Measurements from ENCODE around the gene ADORA1.

Gene ADORA1

DNA sequence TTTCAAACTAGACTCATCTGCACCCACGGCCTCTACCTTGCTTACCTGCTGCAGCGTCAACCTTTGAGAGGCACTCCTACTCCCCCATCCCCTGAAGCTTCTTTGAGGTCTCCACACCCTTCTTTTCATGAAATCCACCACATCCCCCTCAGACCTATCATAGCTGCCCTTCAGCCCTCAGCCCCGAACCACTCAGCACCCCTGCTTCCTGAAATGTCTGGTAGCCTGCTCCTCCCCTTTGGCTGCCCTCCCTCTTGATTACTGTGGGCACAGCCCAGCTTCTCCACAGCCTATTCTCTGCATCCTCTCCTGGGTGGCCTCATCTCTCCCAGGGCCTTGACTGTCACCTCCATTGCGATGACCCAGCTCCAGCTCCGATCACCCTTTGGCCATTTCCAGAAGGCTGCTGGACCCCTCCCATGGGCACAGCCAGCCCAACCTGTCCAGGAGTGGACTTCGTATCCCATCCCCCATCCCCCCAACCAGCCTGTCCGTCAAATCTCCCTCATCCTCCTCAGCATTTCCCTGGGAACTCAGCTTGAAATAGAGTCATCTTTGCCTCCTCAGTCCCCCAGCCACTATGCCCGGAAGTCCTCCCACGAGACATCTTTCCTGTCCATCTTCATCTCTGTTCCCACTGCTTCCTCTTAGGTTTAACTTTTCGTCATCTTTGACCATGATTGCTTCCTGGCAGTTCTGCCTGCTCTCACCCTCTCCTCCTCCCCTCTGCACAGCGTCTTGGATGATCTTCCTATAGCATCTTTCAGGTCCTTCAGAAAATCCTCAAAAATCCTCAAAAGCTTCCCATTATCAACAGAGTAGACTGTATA, 6.1 kb upstream of the ADORA1 start:
- DNase-seq (ENCODE audit: low read depth in 2 of 2): no peak

DNA sequence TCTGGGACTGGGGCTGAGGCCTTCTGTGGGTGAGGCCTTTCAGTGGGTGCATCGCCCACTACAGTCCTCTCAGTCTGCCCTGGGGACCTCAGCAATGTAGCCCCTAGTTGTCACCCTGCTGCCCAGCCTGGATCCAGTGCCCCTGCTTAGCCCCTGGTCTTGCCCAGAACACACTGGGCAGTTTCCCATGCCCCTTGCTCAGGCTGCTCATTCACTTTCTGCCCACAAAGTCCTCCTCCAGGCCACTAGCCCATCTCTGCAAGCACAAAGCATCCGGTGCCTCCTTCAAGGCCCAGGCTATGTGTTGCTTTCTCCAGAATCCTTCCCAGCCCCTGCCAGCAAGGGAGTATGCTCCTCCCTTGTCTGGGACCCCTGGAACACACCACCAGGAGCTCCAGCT, 5.4 kb upstream of the ADORA1 start:
- DNase-seq (ENCODE audit: low read depth in 2 of 2): no peak

DNA sequence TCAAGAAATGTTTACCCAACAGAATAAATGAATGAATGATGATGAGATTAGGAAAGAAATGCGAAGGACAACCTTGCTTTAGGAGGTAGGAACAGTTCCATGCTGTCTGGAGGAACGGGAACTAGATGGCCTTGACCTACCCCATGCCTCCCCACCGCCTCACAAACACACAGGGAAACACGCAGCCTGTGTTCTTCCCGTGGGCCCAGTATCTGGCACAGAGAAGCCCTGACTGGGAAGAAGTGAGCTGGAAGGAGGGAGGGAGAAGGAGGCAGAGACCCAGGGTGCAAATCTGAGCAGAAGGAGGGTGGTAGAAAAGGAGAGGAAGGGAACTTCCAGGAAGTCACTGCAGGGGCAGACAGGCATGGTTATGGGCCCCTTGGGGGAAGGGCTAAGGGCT, 3.5 kb upstream of the ADORA1 start:
- no peak for DNase-seq (ENCODE audit: low read depth in 2 of 2)

DNA sequence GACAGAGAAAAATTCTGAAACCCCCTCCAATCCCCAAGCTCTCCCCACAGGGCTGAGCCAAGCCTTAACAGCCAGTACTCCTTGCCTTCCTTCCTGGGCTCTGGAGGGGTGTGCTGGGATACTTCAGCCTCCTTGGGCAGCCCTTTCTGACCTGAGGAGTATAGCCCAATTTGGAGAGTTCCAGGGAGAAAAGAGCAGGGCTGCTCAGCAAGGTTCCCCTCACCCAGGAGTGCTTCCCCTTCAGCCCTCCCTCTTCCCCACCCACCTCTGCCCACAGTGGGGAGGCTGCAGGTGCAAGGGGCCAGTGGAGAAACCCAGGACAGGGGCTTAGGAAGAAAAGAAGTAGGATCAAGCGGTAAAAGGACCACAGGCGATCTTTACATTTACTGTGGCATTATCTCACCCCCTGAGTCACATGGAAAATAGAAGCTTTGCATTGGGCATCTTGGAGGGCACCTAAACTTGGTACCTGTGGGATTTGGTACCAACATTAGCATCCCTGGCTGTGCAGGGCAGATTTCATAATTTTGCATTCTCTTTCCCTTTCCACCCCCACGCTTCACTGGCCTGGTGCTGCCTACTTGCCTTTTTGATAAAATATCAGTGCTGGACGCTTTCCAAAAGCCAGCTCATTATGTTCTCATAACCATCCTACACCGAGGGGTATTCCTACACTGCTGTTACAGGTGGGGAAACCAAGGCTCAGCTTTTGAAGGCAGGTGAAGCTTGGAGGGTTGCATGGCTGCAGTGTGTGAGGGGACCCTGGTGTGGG, 2.8 kb upstream of the ADORA1 start:
- no peak for DNase-seq (ENCODE audit: low read depth in 2 of 2)

DNA sequence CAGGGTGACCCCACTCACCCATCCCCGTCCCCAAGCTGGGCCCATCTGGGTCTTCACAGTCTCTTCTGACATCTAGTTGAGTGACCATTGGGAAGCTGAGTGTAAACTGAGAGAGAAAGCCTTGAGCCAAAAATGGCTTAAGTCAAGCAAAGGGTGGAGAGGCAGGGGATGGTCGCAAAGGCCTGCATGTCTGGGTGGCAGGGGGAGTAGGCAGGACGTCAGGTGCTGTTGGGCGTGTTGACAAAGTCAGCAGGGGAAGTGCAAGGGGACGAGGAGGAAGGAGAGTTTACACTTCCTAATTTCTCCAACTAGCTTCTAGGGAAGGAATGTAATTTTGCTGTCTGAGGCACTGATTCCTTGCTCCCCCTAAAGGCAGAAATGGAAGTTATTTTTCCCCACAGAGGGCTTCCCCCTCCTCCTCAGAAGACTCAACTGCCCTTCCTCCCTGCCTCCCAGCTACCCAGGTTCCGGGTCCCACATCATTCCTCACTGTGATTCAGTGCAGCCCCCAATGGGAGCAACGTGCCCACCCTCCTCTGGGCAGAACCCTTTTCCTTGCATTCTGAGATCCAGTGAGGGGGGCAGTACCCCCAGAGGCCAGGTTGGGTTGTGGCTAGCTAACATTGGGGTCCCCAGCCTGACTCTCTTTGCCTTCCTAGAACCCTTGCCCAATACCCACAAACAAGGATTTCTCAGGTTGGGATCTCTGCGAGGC, 1.2 kb upstream of the ADORA1 start:
- DNase-seq (ENCODE audit: low read depth in 2 of 2): no peak

DNA sequence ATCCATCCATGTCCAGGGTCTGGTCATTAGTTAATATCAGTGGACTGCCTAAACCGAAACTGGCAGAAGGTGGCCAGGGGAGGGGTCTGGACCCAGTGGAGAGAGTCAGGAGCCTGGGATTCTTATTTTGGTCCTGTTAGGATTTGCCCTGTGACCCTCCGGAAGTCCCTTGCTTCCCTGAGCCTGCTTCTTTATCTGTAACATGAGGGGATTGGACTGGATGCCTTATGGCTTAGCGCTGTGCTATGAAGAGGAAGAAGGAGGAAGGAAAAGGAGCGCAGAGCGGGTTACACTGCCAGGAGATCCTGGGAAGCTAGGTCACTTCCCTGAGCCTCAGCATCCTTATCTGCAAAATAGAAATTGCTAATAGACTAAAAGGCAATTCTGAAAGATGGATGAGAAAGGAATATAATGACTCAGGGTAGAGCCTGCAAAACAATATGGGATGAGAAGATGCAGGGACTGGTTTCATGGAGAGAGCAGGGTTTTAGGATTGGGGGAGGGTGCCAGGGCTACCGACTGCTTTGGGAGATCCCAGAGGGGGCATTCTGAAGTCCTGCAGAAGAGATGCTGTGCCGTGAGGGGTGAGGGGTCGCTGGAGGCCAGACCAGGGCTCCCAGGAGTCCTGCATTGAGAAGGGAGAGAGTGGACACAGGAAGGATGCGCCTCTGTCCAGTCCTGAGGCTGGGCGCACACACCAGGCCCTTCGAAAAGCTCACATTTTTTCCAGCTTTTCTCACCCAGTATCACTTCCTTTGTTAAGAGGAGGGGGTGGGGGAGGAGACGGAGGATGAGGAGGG, 460 bp upstream of the ADORA1 start:
- no peak for DNase-seq (ENCODE audit: low read depth in 2 of 2)

DNA sequence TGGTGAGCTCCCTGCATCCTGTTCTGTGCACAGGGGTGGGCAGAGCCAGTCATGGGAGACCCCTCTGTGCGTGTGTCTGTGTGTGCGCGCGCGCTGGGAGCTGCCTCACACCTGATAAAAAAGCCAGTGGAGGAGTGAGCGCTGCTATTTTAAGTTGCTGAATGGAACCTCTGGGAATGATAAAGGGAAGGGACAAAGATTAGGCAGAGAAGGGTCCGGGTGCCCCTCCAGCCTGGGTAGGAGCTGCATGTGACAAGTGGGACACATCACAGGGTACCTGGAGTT, 847 bp downstream of the ADORA1 start:
- no peak for DNase-seq (ENCODE audit: low read depth in 2 of 2)

DNA sequence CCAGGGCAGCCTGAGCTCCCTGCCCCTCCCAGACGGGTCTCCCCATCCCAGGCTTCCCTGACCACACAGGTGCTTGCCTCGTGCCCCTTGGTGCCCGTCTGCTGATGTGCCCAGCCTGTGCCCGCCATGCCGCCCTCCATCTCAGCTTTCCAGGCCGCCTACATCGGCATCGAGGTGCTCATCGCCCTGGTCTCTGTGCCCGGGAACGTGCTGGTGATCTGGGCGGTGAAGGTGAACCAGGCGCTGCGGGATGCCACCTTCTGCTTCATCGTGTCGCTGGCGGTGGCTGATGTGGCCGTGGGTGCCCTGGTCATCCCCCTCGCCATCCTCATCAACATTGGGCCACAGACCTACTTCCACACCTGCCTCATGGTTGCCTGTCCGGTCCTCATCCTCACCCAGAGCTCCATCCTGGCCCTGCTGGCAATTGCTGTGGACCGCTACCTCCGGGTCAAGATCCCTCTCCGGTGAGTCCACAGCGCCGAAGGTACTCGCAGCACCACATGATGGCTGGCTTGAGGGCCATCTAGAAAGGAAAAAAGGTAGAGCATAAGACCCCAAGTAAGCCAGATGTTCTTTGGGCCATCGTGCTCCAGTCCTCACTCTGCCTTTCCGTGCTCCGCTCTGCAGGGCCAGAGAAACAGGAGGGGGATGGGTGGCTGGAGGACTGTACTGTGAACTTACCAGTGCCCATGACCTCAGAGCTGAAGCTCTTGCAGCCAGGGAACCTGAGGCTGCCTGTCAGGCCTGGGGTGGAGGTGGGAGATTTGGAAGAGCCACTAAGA, 1.4 kb downstream of the ADORA1 start:
- no peak for DNase-seq (ENCODE audit: low read depth in 2 of 2)

DNA sequence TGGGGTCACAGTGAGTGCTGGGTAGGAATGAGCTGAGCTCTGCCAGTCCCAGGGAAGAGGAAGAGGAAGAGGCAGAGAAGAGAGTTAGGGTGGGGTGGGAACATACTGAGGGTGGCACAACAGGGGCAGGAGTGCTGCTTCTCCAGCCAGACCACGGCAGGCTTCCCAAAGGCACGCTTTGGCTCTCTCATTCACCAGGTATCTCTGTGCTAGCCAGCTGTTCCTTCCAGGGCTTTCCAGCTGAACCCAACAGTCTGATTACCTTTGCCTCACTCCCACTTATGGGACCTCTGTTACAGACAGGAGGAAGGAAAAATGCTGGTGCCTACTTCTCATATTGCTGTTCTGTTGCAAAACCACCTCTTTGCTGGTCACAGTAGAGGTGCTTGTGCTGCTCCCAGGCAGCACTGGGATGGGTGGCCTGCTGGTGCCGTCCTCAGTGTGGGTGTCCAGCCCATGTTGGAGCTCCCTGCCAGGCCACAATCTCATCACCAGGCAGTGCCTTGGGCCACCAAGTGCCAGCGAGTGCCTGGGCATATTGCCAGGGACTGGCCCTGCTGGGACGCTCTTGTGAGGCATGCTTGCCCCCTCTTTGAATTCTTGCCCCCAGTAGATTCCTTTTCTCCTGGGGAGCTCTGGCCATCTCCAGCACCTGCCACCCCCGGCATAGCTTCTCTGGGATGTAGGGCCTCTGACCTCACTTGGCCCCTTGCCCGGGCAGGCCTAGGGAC, 2.1 kb downstream of the ADORA1 start:
- DNase-seq (ENCODE audit: low read depth in 2 of 2): no peak

DNA sequence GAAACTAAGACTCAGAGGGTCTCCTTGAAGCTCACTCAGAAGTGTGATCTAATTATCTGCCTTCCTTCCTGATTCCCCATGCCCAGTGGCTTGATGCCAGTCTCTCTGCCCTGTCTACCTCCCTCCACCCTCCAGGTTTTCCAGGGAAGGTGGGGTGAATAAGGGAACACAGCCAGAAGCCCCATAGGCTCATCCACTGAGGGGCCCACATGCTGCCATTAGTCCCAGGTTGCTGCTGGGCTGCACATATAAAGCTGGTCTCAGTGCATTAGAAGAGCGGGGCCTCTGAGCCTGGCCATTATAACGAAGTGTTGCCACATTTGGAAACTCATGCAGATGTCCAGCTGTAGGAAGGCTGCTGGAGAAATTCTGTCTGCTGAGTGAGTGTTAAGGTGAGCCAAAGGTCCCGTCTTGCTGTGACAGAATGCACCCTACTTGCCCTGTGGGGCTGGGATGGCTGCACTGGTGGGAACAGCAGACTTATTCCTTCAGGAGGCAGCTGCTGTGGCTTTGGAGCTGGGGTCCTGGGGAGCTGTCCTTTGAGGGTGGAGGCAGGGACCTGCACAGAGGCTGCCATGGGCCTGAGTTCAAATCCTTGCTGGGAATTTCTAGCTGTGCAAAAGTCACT, 2.9 kb downstream of the ADORA1 start:
- DNase-seq (ENCODE audit: low read depth in 2 of 2): no peak

DNA sequence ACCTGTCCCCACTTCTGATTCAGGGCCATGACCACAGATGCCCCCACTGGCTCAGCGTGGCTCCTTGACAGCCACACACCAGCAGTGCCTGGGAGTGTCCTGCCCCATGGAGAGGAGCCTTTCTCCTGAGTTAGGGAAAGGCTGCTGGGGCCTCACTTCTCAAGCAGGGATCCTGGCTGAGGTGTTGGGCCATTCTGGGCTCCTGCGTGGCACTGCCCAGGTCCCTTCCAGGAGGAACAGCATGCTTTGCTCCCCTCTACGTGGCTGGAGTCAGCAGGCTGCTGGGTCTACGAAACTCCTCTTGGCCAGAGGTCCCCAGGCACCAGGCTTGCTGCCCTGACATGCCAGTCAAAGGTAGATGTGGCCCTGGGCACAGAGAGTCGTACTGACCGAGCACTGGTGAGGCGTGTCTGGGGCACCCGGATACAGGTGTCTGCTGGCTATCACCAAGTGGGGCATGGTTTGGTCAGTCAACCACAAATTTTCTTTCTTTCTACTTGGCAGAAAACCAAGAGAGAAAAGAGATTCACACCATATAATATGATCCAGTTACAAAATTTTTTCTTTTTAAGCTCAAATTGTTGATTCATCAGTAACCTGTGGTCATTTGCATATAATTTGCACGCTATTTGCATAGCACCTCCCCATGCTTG, 4.1 kb downstream of the ADORA1 start:
- DNase-seq (ENCODE audit: low read depth in 2 of 2): no peak

DNA sequence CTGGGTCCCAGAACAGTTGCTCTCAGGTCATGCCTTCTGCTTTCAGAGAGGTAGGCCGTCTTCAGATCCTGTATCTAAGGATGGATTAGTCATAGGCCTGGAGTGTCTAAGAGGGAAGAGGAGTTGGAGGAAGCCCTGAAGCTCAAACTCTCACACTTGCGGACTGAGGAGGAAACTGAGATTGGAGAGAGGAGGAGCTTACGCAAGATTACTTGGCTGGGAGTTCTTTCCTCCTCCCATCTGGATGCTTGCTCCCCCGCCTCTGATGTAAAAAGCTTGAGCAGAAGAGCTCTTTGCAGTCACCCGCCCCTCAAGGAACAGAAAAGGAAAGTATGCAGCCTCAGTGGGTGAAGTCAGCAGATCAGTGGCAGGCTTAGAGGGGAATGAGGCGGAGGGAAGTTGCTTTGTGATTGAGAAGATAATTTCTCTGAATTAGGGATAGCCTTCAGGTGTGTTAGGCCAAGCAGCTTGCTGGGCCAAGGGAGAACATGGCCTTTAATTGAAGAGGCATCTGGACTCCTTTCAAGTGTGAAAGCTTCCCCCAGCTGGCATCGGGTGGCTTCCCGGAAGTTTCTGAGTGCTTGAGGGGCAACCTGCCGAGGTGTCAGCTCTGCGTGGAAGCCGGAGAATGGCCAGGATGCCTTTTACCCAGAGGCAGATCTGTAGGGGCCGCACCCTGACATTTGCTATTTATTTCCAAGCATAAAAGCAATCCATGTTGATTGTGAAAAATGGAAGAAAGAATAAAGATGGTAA, 6.6 kb downstream of the ADORA1 start:
- no peak for DNase-seq (ENCODE audit: low read depth in 2 of 2)

DNA sequence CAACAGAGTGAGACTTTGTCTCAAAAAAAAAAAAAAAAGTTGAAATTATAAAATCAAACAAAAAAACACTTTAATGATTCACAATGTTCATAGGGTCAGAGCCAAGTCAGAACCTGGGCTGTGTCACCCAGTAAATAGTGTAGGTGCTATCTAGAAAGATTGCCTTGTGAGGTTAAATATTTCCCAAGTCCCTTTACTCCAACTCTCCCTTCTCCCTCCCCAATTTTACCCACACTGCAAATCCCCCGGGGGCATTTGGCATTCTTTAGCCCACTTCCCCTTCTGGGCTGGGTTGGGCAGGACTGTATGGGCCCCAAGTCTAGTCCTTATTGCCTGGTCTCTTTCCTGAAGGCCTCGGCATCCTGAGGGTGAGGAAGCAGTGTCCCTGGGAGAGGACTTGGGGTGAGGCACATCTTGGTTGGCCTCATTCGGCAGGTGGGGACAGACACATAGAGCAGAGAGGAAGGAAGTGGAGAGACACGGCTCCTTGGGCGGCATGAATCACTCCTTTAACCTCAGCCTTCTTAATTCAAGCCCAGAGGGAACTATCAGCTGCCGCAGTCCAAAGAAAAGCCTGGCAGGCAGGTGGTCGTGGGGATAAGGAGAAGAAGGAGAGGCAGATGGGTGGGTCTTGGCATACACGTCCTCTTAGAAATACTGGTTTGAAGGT, 8.2 kb downstream of the ADORA1 start:
- DNase-seq (ENCODE audit: low read depth in 2 of 2): no peak

DNA sequence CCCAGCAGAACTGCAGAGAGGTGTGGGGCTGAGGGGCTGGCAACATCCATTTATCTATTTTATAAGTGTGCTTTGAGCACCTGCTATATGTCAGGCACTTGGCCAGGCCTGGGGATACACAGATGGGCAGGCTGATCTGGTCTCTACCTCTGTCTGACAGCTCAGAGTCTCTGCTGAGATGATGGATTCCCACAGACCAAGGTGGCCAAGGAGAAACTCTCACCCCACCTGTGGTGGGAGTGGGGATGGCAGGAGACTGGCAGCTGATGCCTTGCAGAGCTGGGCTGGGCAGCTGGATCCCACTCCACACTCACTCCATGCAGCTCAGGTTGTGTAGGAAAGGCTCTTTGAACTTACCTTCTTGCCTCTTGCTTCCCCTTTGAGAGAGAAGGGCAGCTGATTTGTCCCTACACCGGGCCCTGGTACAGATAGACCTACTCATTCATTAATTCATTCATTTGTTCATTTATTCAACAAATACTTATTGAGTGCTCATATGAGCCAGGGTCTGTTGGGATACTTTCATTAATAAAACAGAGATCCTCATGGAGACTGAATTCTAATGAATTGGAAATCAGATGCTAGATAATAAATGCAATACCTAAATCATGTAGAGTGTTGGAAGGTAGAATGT, 9.0 kb downstream of the ADORA1 start:
- DNase-seq (ENCODE audit: low read depth in 2 of 2): no peak

DNA sequence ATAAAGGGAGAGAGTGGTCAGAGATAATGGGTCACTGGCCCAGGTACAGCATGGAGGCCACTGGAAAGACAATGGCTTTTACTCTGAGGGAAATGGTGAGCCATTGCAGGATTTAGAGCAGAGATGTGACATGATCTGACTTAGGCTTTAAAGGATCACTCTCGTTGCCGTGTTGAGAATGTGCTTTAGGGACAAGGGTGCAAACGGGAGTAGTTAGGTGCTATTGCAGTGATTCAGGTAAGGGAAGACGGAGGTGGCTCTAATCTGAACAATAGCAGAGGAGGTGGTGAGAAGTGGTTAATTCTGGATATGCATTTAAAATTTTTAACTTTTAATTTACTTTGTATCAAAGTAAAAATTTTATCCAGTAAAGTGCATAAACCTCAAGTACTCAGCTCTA, 9.8 kb downstream of the ADORA1 start:
- DNase-seq (ENCODE audit: low read depth in 2 of 2): no peak

DNA sequence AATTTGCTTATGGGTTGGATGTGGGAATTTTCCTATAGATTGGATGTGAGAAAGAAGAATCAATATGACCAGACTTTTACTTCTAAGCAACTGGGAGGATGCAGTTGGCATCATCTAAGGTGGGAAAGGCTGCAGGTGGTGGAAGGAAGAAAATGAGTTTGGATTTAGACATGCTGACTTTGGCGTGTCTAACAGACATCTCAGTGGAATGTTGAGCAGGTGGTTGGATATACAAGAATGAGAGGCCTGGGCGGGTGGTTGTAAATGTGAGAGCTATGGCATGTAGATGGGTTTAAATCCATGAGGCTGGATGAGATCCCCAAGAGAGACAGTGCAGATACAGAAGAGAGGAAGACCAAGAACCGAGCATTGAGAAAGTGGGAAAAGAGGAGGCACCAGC, 10.5 kb downstream of the ADORA1 start:
- DNase-seq (ENCODE audit: low read depth in 2 of 2): no peak

DNA sequence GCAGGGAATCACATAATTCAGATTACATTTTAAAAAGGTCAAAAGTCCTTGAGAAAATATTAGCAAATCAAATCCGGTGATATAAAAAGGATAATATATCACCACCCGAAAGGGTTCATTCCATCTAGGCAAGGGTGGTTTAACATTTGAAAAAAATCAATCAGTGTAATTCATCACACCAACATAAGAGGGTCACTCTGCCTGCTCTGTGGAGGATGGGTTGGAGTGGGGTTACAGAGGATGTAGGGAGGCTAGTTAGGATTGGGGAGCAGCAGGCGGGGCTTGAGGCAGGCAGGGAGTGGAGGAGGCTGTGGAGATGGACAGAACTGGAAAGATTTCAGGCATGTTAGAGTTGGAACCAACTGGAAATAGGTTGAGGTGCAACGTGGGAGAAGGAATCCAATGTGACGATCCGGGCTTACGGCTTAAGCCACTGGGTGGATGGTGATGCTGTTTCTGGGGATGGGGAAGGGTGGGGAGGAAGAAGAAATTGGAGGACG, 12.5 kb downstream of the ADORA1 start:
- no peak for DNase-seq (ENCODE audit: low read depth in 2 of 2)
